Ovary (tissue), 9 donors: Measurements from ENCODE around the gene OR6C1. TPM values are rescaled to one million over a fixed set of nuclear protein-coding genes. Genes with fewer than 3 reads are reported as not detected.

Source experiments
- DNase-seq, 5 donors: peaks; one replicate each; pipeline ENCODE4 v3.0.0-alpha.2; 2019 to 2020
- H3K27ac ChIP-seq, 2 donors: fragments of 200-600 bp; one replicate each; pipeline versions ENCODE4 v1.5.1 to v1.8.0; 2019 to 2022
- H3K27me3 ChIP-seq: fragments of 200-600 bp; one replicate; pipeline ENCODE4 v1.8.0; 2022
- H3K36me3 ChIP-seq: fragments of 200-600 bp; sonication (generic); one replicate; pipeline ENCODE4 v1.5.1; 2019
- H3K4me1 ChIP-seq: one replicate; pipeline ENCODE4 v1.8.1; 2013; ENCODE audit warnings: mild to moderate bottlenecking, moderate library complexity; ENCODE audit not compliant: insufficient read depth
- H3K4me3 ChIP-seq: fragments of 200-600 bp; sonication (generic); one replicate; pipeline ENCODE4 v1.5.1; 2017
- H3K9me3 ChIP-seq, 2 donors: fragments of 200-600 bp in 1 of 2; sonication (generic) in 1 of 2; one replicate each; pipeline versions ENCODE4 v1.5.1 to v1.8.1; 2013 to 2019; ENCODE audit warnings: mild to moderate bottlenecking in 1 of 2, moderate library complexity in 1 of 2
- EP300 ChIP-seq: sonication (generic); formaldehyde crosslinking; IDR thresholded peaks from one replicate; pipeline ENCODE4 v1.6.1; 2017; ENCODE audit warnings: antibody characterized with exemption
- POLR2A ChIP-seq: fragments of 450-650 bp; IDR thresholded peaks from one replicate; pipeline ENCODE4 v1.6.1; 2017; ENCODE audit warnings: antibody characterized with exemption, mild to moderate bottlenecking, moderate library complexity
- WGBS, 3 donors: extraction: QIAGEN DNeasy Blood & Tissue Kit in 1 of 3; methylation state at CpG; one replicate each; pipeline versions ENCODE4 v1.1.5 to v1.1.7; 2013 to 2017; 5-methylcytosine and 5-hydroxymethylcytosine counted together
- intact Hi-C, 4 donors: fragments of 100-400 bp; cut with DNase I; formaldehyde crosslinking; loops; one replicate each; pipeline versions ENCODE4 v1.11.0 to v1.15.1; 2022 to 2023
- polyA plus RNA-seq, 2 donors: library from polyadenylated mRNA; stranded (reverse); fragments of 200-250 nt in 1 of 2; fragments of 350-450 nt in 1 of 2; fragmentation: Illumina TruSeq in 1 of 2; extraction: RNeasy Lipid Tissue Mini Kit (QIAGEN cat#74804) in 1 of 2; gene quantifications; one replicate each; pipeline ENCODE4 v1.2.3, GENCODE V29; 2013 to 2014
- total RNA-seq, 7 donors: library from RNA; depleted of rRNA in 2 of 7; stranded (reverse); fragments of >200 nt in 2 of 7; fragmentation: NEBNext Ultra II Directional in 3 of 7; extraction: Animal tissue kit (Norgen Biotek cat#: 25700) in 3 of 7; gene quantifications; one replicate each; pipeline versions ENCODE4 v1.1.0 to v1.2.4, GENCODE V29; 2016 to 2023
- TF ChIP-seq, protein P1 (sequence below), 3 donors: fragments of 450-650 bp in 2 of 3; fragments of 200-600 bp in 1 of 3; IDR thresholded peaks; one replicate each; pipeline versions ENCODE4 v1.5.1 to v1.8.0; 2016 to 2022; ENCODE audit warnings: antibody characterized with exemption in 3 of 3, mild to moderate bottlenecking in 1 of 3
- donor health status: DM: no; HTN: no; CAD: no; lungs with moderate emphysema.
- donor health status: DM: no; HTN: no; CAD: no.
- donor health status: Bipolar disorder and iron deficiency.
- donor health status: DM: yes; HTN: yes; CAD: no.
- donor health status: DM: no; HTN: no; CAD: no.
- donor health status: DM: yes; HTN: yes; CAD: no.

The OR6C1 gene
- total and polyA plus RNA-seq, 9 donors, result not detected

GRCh38 chr12:55362675-55363074 lies 48.5 kb downstream of the OR6C1 start, which contains the start of gene OR6C75:
Gene OR6C75, plus strand, starts transcription at chr12:55362975. Its CDS starts 2,136 bp downstream, at chr12:55365111.
- Histone ChIP-seq H3K4me3 (no peak within 1 kb of the TSS), H3K27me3 (no peaks in the 10 kb centered on the region), H3K9me3 (no peaks in the 10 kb centered on the region), H3K4me1 (no peaks in the 10 kb centered on the region), H3K27ac (no peak within 1 kb of the TSS), H3K36me3 (no peaks in the 10 kb centered on the region)
- DNase-seq, result no peak
- TF ChIP-seq EP300 (no peak), POLR2A (no peak)
- TF ChIP-seq, protein P1, sequence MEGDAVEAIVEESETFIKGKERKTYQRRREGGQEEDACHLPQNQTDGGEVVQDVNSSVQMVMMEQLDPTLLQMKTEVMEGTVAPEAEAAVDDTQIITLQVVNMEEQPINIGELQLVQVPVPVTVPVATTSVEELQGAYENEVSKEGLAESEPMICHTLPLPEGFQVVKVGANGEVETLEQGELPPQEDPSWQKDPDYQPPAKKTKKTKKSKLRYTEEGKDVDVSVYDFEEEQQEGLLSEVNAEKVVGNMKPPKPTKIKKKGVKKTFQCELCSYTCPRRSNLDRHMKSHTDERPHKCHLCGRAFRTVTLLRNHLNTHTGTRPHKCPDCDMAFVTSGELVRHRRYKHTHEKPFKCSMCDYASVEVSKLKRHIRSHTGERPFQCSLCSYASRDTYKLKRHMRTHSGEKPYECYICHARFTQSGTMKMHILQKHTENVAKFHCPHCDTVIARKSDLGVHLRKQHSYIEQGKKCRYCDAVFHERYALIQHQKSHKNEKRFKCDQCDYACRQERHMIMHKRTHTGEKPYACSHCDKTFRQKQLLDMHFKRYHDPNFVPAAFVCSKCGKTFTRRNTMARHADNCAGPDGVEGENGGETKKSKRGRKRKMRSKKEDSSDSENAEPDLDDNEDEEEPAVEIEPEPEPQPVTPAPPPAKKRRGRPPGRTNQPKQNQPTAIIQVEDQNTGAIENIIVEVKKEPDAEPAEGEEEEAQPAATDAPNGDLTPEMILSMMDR (IDR thresholded peaks at IDR 0.05), result no peak
- intact Hi-C loops, result no loop called here
- 86 to 94% (median 86%) methylated on average over 4 of the region's 4 CpGs for WGBS, 3 donors

DNA sequence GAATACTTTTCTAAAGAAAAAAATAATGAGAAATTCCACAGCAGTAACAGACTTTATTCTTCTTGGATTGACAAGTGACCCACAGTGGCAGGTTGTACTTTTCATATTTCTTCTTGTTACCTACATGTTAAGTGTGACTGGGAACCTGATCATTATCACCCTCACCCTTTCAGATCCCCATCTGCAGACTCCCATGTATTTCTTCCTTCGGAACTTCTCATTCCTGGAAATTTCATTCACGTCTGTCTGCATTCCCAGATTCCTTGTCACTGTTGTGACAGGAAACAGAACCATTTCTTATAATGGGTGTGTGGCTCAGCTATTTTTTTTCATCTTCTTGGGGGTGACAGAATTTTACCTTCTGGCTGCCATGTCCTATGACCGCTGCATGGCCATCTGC lies 50.9 kb downstream of the OR6C1 start:
- intact Hi-C loops, result no loop called here
- H3K27ac ChIP-seq, result no peak overlapping the region
- 77 to 82% (median 82%) methylated on average over 3 of the region's 3 CpGs for WGBS, 3 donors

More for the DNA sequence above, 50.9 kb downstream of the OR6C1 start:
- Histone ChIP-seq H3K36me3 (no peaks in the 10 kb centered on the region), H3K4me3 (no peak overlapping the region), H3K27me3 (no peaks in the 10 kb centered on the region), H3K9me3 (no peaks in the 10 kb centered on the region), H3K4me1 (no peaks in the 10 kb centered on the region)
- TF ChIP-seq, protein P1 (IDR thresholded peaks at IDR 0.05), result no peak
- TF ChIP-seq POLR2A, result no peak
- no peak for TF ChIP-seq EP300
- DNase-seq, result no peak

Other genes starting within 250 kb of the OR6C1 start
- not detected for gene OR9K2, start 187.9 kb upstream of the OR6C1 start, total RNA-seq
- not detected for gene OR9K2, start 187.9 kb upstream of the OR6C1 start, polyA plus RNA-seq
- not detected for gene OR10A7, start 93.3 kb upstream of the OR6C1 start, total RNA-seq
- gene OR10A7, start 93.3 kb upstream of the OR6C1 start, polyA plus RNA-seq, result not detected
- gene OR6C74, start 69.7 kb upstream of the OR6C1 start, total RNA-seq, result not detected
- not detected for gene OR6C74, start 69.7 kb upstream of the OR6C1 start, polyA plus RNA-seq
- gene OR6C6, start 17.8 kb upstream of the OR6C1 start, total RNA-seq, result not detected
- gene OR6C6, start 17.8 kb upstream of the OR6C1 start, polyA plus RNA-seq, result not detected
- not detected for gene OR6C3, start 16.4 kb downstream of the OR6C1 start, total RNA-seq
- gene OR6C3, start 16.4 kb downstream of the OR6C1 start, polyA plus RNA-seq, result not detected
- gene OR6C75, start 48.6 kb downstream of the OR6C1 start, total RNA-seq, result not detected
- gene OR6C75, start 48.6 kb downstream of the OR6C1 start, polyA plus RNA-seq, result not detected
- gene OR6C65, start 86.2 kb downstream of the OR6C1 start, total RNA-seq, result not detected
- gene OR6C65, start 86.2 kb downstream of the OR6C1 start, polyA plus RNA-seq, result not detected
- not detected for gene OR6C76, start 111.9 kb downstream of the OR6C1 start, total RNA-seq
- not detected for gene OR6C76, start 111.9 kb downstream of the OR6C1 start, polyA plus RNA-seq
- not detected for gene OR6C2, start 129.7 kb downstream of the OR6C1 start, total RNA-seq
- not detected for gene OR6C2, start 129.7 kb downstream of the OR6C1 start, polyA plus RNA-seq
- not detected for gene OR6C70, start 155.8 kb downstream of the OR6C1 start, total RNA-seq
- gene OR6C70, start 155.8 kb downstream of the OR6C1 start, polyA plus RNA-seq, result not detected
- gene OR6C68, start 178.0 kb downstream of the OR6C1 start, total RNA-seq, result not detected
- not detected for gene OR6C68, start 178.0 kb downstream of the OR6C1 start, polyA plus RNA-seq
- gene OR6C4, start 235.3 kb downstream of the OR6C1 start, total RNA-seq, result not detected
- not detected for gene OR6C4, start 235.3 kb downstream of the OR6C1 start, polyA plus RNA-seq